NT2/D1 (cell line): ENCODE results near the gene AKAP13.

ENCODE experiments used
- SUZ12 ChIP-seq: IDR thresholded peaks from 2 replicates; pipeline ENCODE4 v1.6.1; 2011; ENCODE audit not compliant: insufficient read length, insufficient read depth; ENCODE audit errors: extremely low read depth
- YY1 ChIP-seq: IDR thresholded peaks from 2 replicates; pipeline ENCODE4 v1.6.1; 2011; ENCODE audit not compliant: insufficient read length, insufficient read depth
- ZNF274 ChIP-seq: IDR thresholded peaks from 2 replicates; pipeline ENCODE4 v1.6.1; 2011; ENCODE audit warnings: mild to moderate bottlenecking, low read depth, low read length

DNA sequence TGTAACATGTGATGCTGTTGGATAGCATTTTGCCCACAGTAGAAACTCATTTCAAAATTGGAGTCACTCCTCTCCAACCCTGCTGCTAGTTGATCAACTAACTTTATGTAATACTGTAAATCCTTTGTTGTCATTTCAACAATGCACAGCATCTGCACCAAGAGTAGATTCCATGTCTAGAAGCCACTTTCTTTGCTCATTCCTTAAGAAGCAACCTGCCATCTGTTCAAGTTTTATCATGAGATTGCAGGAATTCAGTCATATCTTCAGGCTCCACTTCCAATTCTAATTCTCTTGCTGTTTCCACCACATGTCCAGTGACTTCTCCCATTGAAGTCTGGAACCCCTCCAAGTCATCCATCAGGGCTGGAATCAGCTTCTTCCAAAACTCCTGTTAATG lies 42.9 kb downstream of the AKAP13 start:
- TF ChIP-seq ZNF274 = no peak
- TF ChIP-seq YY1 = no peak
- no peak for TF ChIP-seq SUZ12
